GM12878 (cell line): ENCODE results near the gene COL25A1.

Experiments
- BRCA1 ChIP-seq: IDR thresholded peaks from 2 replicates; pipeline ENCODE4 v1.6.1; 2011; ENCODE audit warnings: low read depth, low read length, improper control_type of control experiment
- CBFB ChIP-seq: IDR thresholded peaks from 2 replicates; pipeline ENCODE4 v1.6.1; 2016; ENCODE audit warnings: antibody characterized with exemption, low read depth
- CHD2 ChIP-seq: IDR thresholded peaks from 2 replicates; pipeline ENCODE4 v1.6.1; 2011; ENCODE audit warnings: low read depth, low read length, improper control_type of control experiment, borderline replicate concordance
- CTCF ChIP-seq, 3 experiments: IDR thresholded peaks in 2 of 3; conservative IDR thresholded peaks in 1 of 3; 2 replicates each; pipeline ENCODE4 v1.5.1; 2011; ENCODE audit warnings: low read depth in 3 of 3, low read length in 3 of 3, mild to moderate bottlenecking in 3 of 3, control low read depth in 2 of 3, moderate library complexity in 2 of 3, inconsistent platforms in 1 of 3, mixed read lengths in 1 of 3; ENCODE audit not compliant: control insufficient read depth in 2 of 3, insufficient read depth in 1 of 3; ENCODE audit errors: extremely low read depth in 1 of 3

- no peak for TF ChIP-seq BRCA1
- TF ChIP-seq CTCF (IDR thresholded peaks at IDR 0.05 in 2 of 3, conservative IDR thresholded peaks at IDR 0.05 in 1 of 3; ENCODE audit: control insufficient read depth in 2 of 3, extremely low read depth in 1 of 3, insufficient read depth in 1 of 3, low read depth in 3 of 3, low read length in 3 of 3), result no peak
- no peak for TF ChIP-seq CHD2
- no peak for TF ChIP-seq CBFB
Measured at GRCh38 chr4:109121561-109121960, 180.9 kb downstream of the COL25A1 start.
